ENCODE measurements around the gene RASL11A. TPM values are rescaled to one million over a fixed set of nuclear protein-coding genes. Genes with fewer than 3 reads are reported as not detected.

Gene RASL11A
- total and polyA plus RNA-seq, 2 of the 13 experiments (the other 11 are each of a cell fraction or from before 2014, with no cell fraction given) = 3.0 to 4.1 TPM

- TF ChIP-seq ZBTB42 (CRISPR knock-in tag; IDR thresholded peaks at IDR 0.05) (0 out of 2 replicates have a peak, but pooled peaks have one; percentile 45), ZSCAN20 (CRISPR knock-in tag; IDR thresholded peaks at IDR 0.05; ENCODE audit: borderline replicate concordance) (no peak), FOSL1 (CRISPR knock-in tag; IDR thresholded peaks at IDR 0.05; ENCODE audit: borderline replicate concordance) (0 out of 2 replicates have a peak, but pooled peaks have one; percentile 17), TEAD2 (CRISPR knock-in tag; IDR thresholded peaks at IDR 0.05) (0 out of 2 replicates have a peak, but pooled peaks have one; percentile 43), MXD3 (CRISPR knock-in tag; IDR thresholded peaks at IDR 0.05) (peak; percentile 79), ZNF598 (CRISPR knock-in tag; IDR thresholded peaks at IDR 0.05; ENCODE audit: borderline replicate concordance) (no peak; the same call in 1 of the 2 replicates), MXD4 (CRISPR knock-in tag; IDR thresholded peaks at IDR 0.05) (no peak), MNT (IDR thresholded peaks at IDR 0.05) (peak; percentile 11; the same call in 1 of the 2 replicates), GZF1 (CRISPR knock-in tag; IDR thresholded peaks at IDR 0.05) (peak; percentile 64; the same call in 1 of the 2 replicates), PBX2 (CRISPR knock-in tag; IDR thresholded peaks at IDR 0.05) (no peak), NONO (IDR thresholded peaks at IDR 0.05) (no peak), NONO (CRISPR knock-in tag; conservative IDR thresholded peaks at IDR 0.05) (peak; percentile 75; the same call in 1 of the 2 replicates), MAFF (IDR thresholded peaks at IDR 0.05; ENCODE audit: low read depth, low read length) (no peak), ZNF775 (CRISPR knock-in tag; IDR thresholded peaks at IDR 0.05; ENCODE audit: borderline replicate concordance) (no peak), ZNF512 (CRISPR knock-in tag; IDR thresholded peaks at IDR 0.05) (no peak), PAX8 (CRISPR knock-in tag; IDR thresholded peaks at IDR 0.05; ENCODE audit: borderline replicate concordance) (0 out of 2 replicates have a peak, but pooled peaks have one; percentile 20), ARNTL (CRISPR knock-in tag; IDR thresholded peaks at IDR 0.05) (peak; percentile 59; the same call in 1 of the 2 replicates), RAD51 (IDR thresholded peaks at IDR 0.05; ENCODE audit: borderline replicate concordance) (no peak), KAT7 (CRISPR knock-in tag; IDR thresholded peaks at IDR 0.05; ENCODE audit: borderline replicate concordance) (peak; percentile 87), CBX1 (IDR thresholded peaks at IDR 0.05; ENCODE audit: low read depth) (peak; percentile 38), PHF5A (CRISPR knock-in tag; IDR thresholded peaks at IDR 0.05; ENCODE audit: low read depth, unreplicated experiment) (no peak), NKX3-1 (CRISPR knock-in tag; IDR thresholded peaks at IDR 0.05) (peak; percentile 81; the same call in 1 of the 2 replicates), CENPT (CRISPR knock-in tag; IDR thresholded peaks at IDR 0.05; ENCODE audit: low read depth) (0 out of 2 replicates have a peak, but pooled peaks have one; percentile 33), ZNF180 (CRISPR knock-in tag; IDR thresholded peaks at IDR 0.05; ENCODE audit: borderline replicate concordance, low read depth) (0 out of 2 replicates have a peak, but pooled peaks have one; percentile 71), FOXP1 (IDR thresholded peaks at IDR 0.05) (no peak; the same call in 1 of the 2 replicates), FOXP1 (CRISPR knock-in tag; IDR thresholded peaks at IDR 0.05) (peak; percentile 63; the same call in 1 of the 2 replicates)
Observed at GRCh38 chr13:27251166-27252091, 19.2 kb upstream of the RASL11A start, which contains the start of gene RPL21 (continued).
